WTC11 (cell line): ENCODE measurements around the gene HBB. TPM values are rescaled to one million over a fixed set of nuclear protein-coding genes. Genes with fewer than 3 reads are reported as not detected.
"Not testable (repeated sequence)": the region's sequence is repeated elsewhere in the genome, so short reads cannot be mapped to it uniquely, and the experiment has no call there.

Experiments used
- ATAC-seq: fragments of 200-7000 bp; cut with Tn5 transposase; 2 replicates; pipeline ENCODE4 v1.10.0; 2021; ENCODE audit warnings: mild to moderate bottlenecking, moderate library complexity
- CTCF ChIA-PET: fragments of 300-600 bp; sonication (Branson Sonifier 250); formaldehyde crosslinking; loops from one replicate; lab custom pipeline; 2021; ENCODE audit warnings: antibody characterized with exemption; lab: Charles Lee
- POLR2A ChIA-PET: fragments of 350-600 bp; sonication (Branson Sonifier 250); formaldehyde crosslinking; loops from one replicate; lab custom pipeline; 2021; ENCODE audit warnings: antibody characterized with exemption; lab: Charles Lee
- DNase-seq: peaks from one replicate; pipeline ENCODE4 v3.0.0; 2021; ENCODE audit warnings: low spot score
- H3K27ac Mint-ChIP-seq: 2 replicates; pipeline ENCODE4 v1.8.0; 2021; ENCODE audit warnings: mixed read lengths
- H3K27me3 Mint-ChIP-seq: 2 replicates; pipeline ENCODE4 v1.8.0; 2021; ENCODE audit warnings: low read depth, mild to moderate bottlenecking, moderate library complexity, mixed read lengths
- H3K36me3 Mint-ChIP-seq: 2 replicates; pipeline ENCODE4 v1.8.0; 2021; ENCODE audit warnings: mixed read lengths
- H3K4me1 Mint-ChIP-seq: 2 replicates; pipeline ENCODE4 v1.8.0; 2022; ENCODE audit warnings: mixed read lengths
- H3K4me3 Mint-ChIP-seq: 2 replicates; pipeline ENCODE4 v1.8.0; 2021; ENCODE audit warnings: mild to moderate bottlenecking, moderate library complexity, mixed read lengths
- H3K9me3 Mint-ChIP-seq: 2 replicates; pipeline ENCODE4 v1.8.0; 2021; ENCODE audit warnings: mixed read lengths
- FOXK1 ChIP-seq: sonication (generic); formaldehyde crosslinking; IDR thresholded peaks from 2 replicates; pipeline ENCODE4 v1.8.0; 2022; ENCODE audit warnings: mild to moderate bottlenecking, moderate library complexity, missing genetic modification reagents
- RELA ChIP-seq: sonication (generic); formaldehyde crosslinking; IDR thresholded peaks from 2 replicates; pipeline ENCODE4 v1.8.1; 2022; ENCODE audit warnings: missing genetic modification reagents, mild to moderate bottlenecking, borderline replicate concordance
- ZBTB21 ChIP-seq: sonication (generic); formaldehyde crosslinking; IDR thresholded peaks from 2 replicates; pipeline ENCODE4 v1.8.1; 2023; ENCODE audit warnings: mild to moderate bottlenecking, missing genetic modification reagents, borderline replicate concordance
- ZNF317 ChIP-seq: sonication (generic); formaldehyde crosslinking; IDR thresholded peaks from 2 replicates; pipeline ENCODE4 v1.8.1; 2023; ENCODE audit warnings: low read depth, mild to moderate bottlenecking, moderate library complexity, missing genetic modification reagents, borderline replicate concordance
- total RNA-seq: library from RNA; stranded (reverse); gene quantifications from 3 replicates; pipeline ENCODE4 v1.2.3, GENCODE V29; 2021
- TF ChIP-seq, protein P1 (sequence below): fragments of 250-450 bp; sonication (Bioruptor Pico); IDR thresholded peaks from 2 replicates; pipeline ENCODE4 v1.9.0; 2021; ENCODE audit warnings: mild to moderate bottlenecking
- TF ChIP-seq, protein P2 (sequence below): sonication (generic); formaldehyde crosslinking; IDR thresholded peaks from 2 replicates; pipeline ENCODE4 v1.8.1; 2023; ENCODE audit warnings: mild to moderate bottlenecking, missing genetic modification reagents
- TF ChIP-seq, protein P3 (sequence below): fragments of 250-450 bp; sonication (Bioruptor Pico); IDR thresholded peaks from 2 replicates; pipeline ENCODE4 v1.9.0; 2021; ENCODE audit warnings: moderate library complexity, mild to moderate bottlenecking, inconsistent platforms, borderline replicate concordance
- TF ChIP-seq, protein P4 (sequence below): sonication (generic); formaldehyde crosslinking; IDR thresholded peaks from 2 replicates; pipeline ENCODE4 v1.8.1; 2023; ENCODE audit warnings: mild to moderate bottlenecking, missing genetic modification reagents, moderate library complexity
- TF ChIP-seq, protein P5 (sequence below): sonication (generic); formaldehyde crosslinking; IDR thresholded peaks from 2 replicates; pipeline ENCODE4 v1.8.0; 2022; ENCODE audit warnings: mild to moderate bottlenecking, missing genetic modification reagents
- TF ChIP-seq, protein P6 (sequence below): sonication (generic); formaldehyde crosslinking; IDR thresholded peaks from 2 replicates; pipeline ENCODE4 v1.8.1; 2023; ENCODE audit warnings: mild to moderate bottlenecking, missing genetic modification reagents
- TF ChIP-seq, protein P7 (sequence below): sonication (generic); formaldehyde crosslinking; IDR thresholded peaks from 2 replicates; pipeline ENCODE4 v1.8.0; 2022; ENCODE audit warnings: mild to moderate bottlenecking, missing genetic modification reagents
- TF ChIP-seq, protein P8 (sequence below): sonication (generic); formaldehyde crosslinking; IDR thresholded peaks from 2 replicates; pipeline ENCODE4 v1.8.0; 2022; ENCODE audit warnings: mild to moderate bottlenecking, missing genetic modification reagents
- TF ChIP-seq, protein P9 (sequence below): fragments of 250-450 bp; sonication (Bioruptor Pico); IDR thresholded peaks from 2 replicates; pipeline ENCODE4 v1.8.0; 2021; ENCODE audit warnings: mild to moderate bottlenecking

HBB gene
- total RNA-seq, 1 experiment from 2014 or later: not detected

DNA sequence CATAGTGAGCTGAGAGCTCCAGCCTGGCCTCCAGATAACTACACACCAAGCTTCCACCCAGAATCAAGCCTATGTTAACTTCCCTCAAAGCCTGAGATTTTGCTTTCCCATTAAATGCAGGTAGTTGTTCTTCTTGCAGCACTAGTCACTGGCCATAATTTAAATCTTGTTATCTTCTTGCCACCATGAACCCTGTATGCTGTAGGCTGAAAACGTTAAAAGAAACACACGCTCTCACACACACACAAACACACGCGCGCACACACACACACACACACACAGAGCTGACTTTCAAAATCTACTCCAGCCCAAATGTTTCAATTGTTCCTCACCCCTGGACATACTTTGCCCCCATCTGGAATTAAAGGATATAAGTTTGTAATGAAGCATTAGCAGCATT is 26.6 kb upstream of the HBB start:
- H3K27ac Mint-ChIP-seq, DNase-seq, POLR2A ChIA-PET, CTCF ChIA-PET, H3K9me3 Mint-ChIP-seq, H3K4me3 Mint-ChIP-seq, ATAC-seq, H3K36me3 Mint-ChIP-seq: not testable (repeated sequence)
- peaks cover 31% of the 10 kb centered on the region for H3K27me3 Mint-ChIP-seq
- H3K4me1 Mint-ChIP-seq: peaks cover 17% of the 10 kb centered on the region

DNA sequence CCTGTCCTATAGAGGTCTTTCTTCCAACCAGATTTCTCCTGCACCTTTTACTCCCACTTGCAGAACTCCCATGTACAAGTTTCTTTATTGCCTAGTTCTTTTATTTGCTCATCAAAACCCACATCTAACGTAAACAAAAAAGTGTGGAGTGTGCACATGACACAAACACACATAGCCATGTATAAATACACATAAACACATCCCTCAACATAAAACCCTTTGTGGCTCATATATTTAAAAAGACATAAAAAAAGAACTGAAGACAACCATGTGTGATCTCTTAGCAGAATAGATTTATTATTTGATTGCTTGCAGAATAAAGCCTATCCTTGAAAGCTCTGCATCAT is 26.0 kb upstream of the HBB start:
- no peaks in the 10 kb centered on the region for H3K36me3 Mint-ChIP-seq
- H3K9me3 Mint-ChIP-seq: no peaks in the 10 kb centered on the region
- no peak overlapping the region for H3K27ac Mint-ChIP-seq
- ChIA-PET POLR2A (no interaction called here), CTCF (no interaction called here)
- peaks cover 29% of the 10 kb centered on the region for H3K27me3 Mint-ChIP-seq
- ATAC-seq (no peak), DNase-seq (no peak)
- no peak overlapping the region for H3K4me3 Mint-ChIP-seq
- peaks cover 11% of the 10 kb centered on the region for H3K4me1 Mint-ChIP-seq
- TF ChIP-seq, protein P1, sequence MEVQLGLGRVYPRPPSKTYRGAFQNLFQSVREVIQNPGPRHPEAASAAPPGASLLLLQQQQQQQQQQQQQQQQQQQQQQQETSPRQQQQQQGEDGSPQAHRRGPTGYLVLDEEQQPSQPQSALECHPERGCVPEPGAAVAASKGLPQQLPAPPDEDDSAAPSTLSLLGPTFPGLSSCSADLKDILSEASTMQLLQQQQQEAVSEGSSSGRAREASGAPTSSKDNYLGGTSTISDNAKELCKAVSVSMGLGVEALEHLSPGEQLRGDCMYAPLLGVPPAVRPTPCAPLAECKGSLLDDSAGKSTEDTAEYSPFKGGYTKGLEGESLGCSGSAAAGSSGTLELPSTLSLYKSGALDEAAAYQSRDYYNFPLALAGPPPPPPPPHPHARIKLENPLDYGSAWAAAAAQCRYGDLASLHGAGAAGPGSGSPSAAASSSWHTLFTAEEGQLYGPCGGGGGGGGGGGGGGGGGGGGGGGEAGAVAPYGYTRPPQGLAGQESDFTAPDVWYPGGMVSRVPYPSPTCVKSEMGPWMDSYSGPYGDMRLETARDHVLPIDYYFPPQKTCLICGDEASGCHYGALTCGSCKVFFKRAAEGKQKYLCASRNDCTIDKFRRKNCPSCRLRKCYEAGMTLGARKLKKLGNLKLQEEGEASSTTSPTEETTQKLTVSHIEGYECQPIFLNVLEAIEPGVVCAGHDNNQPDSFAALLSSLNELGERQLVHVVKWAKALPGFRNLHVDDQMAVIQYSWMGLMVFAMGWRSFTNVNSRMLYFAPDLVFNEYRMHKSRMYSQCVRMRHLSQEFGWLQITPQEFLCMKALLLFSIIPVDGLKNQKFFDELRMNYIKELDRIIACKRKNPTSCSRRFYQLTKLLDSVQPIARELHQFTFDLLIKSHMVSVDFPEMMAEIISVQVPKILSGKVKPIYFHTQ: no peak
- TF ChIP-seq, protein P2, sequence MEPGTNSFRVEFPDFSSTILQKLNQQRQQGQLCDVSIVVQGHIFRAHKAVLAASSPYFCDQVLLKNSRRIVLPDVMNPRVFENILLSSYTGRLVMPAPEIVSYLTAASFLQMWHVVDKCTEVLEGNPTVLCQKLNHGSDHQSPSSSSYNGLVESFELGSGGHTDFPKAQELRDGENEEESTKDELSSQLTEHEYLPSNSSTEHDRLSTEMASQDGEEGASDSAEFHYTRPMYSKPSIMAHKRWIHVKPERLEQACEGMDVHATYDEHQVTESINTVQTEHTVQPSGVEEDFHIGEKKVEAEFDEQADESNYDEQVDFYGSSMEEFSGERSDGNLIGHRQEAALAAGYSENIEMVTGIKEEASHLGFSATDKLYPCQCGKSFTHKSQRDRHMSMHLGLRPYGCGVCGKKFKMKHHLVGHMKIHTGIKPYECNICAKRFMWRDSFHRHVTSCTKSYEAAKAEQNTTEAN: no peak
- TF ChIP-seq, protein P3, sequence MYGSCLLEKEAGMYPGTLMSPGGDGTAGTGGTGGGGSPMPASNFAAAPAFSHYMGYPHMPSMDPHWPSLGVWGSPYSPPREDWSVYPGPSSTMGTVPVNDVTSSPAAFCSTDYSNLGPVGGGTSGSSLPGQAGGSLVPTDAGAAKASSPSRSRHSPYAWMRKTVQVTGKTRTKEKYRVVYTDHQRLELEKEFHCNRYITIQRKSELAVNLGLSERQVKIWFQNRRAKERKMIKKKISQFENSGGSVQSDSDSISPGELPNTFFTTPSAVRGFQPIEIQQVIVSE (CRISPR knock-in tag): no peak

DNA sequence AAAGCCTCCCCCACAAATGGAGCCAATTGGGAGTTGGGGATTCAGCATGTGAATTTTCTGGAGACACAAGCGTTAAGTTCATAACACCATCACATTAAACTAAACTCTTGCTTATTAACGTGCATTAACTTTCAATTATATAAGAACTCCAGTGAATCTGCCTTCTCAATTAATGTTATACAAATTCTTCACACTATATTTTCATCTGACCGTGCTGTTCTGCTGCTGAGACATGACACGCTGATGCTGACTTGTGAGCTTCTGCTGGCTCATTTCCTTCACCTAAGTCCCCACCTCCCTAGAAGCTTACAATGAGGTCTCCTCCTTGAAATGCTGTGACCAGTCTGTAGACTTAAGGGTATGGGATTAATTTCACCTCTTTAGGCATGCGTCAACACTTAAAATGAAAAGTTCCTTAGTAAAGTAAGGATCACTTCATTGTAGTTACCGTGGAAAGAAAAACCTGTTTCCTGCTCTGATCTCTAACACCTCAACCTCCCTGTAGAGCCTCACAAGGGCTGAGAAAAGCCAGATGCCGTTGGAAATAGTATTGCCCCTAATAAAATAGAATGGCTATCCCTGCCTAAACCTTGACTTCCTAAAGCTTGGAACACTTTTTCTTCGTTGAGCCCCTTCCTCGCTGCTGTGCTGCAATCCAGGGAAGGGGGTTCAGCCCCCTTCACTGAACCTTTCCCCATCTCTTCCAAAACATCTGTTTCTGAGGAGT is 25.5 kb upstream of the HBB start:
- Mint-ChIP-seq H3K27me3 (peaks cover 26% of the 10 kb centered on the region), H3K36me3 (no peaks in the 10 kb centered on the region), H3K9me3 (no peaks in the 10 kb centered on the region), H3K27ac (no peak overlapping the region), H3K4me3 (no peak overlapping the region), H3K4me1 (peaks cover 6% of the 10 kb centered on the region)
- ChIA-PET CTCF (no interaction called here), POLR2A (no interaction called here)
- ATAC-seq: no peak
- no peak for DNase-seq
- TF ChIP-seq, protein P4, sequence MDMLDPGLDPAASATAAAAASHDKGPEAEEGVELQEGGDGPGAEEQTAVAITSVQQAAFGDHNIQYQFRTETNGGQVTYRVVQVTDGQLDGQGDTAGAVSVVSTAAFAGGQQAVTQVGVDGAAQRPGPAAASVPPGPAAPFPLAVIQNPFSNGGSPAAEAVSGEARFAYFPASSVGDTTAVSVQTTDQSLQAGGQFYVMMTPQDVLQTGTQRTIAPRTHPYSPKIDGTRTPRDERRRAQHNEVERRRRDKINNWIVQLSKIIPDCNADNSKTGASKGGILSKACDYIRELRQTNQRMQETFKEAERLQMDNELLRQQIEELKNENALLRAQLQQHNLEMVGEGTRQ (CRISPR knock-in tag): no peak
- TF ChIP-seq, protein P5, sequence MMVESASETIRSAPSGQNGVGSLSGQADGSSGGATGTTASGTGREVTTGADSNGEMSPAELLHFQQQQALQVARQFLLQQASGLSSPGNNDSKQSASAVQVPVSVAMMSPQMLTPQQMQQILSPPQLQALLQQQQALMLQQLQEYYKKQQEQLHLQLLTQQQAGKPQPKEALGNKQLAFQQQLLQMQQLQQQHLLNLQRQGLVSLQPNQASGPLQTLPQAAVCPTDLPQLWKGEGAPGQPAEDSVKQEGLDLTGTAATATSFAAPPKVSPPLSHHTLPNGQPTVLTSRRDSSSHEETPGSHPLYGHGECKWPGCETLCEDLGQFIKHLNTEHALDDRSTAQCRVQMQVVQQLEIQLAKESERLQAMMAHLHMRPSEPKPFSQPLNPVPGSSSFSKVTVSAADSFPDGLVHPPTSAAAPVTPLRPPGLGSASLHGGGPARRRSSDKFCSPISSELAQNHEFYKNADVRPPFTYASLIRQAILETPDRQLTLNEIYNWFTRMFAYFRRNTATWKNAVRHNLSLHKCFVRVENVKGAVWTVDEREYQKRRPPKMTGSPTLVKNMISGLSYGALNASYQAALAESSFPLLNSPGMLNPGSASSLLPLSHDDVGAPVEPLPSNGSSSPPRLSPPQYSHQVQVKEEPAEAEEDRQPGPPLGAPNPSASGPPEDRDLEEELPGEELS (CRISPR knock-in tag): no peak
- TF ChIP-seq, protein P6, sequence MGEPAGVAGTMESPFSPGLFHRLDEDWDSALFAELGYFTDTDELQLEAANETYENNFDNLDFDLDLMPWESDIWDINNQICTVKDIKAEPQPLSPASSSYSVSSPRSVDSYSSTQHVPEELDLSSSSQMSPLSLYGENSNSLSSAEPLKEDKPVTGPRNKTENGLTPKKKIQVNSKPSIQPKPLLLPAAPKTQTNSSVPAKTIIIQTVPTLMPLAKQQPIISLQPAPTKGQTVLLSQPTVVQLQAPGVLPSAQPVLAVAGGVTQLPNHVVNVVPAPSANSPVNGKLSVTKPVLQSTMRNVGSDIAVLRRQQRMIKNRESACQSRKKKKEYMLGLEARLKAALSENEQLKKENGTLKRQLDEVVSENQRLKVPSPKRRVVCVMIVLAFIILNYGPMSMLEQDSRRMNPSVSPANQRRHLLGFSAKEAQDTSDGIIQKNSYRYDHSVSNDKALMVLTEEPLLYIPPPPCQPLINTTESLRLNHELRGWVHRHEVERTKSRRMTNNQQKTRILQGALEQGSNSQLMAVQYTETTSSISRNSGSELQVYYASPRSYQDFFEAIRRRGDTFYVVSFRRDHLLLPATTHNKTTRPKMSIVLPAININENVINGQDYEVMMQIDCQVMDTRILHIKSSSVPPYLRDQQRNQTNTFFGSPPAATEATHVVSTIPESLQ (CRISPR knock-in tag): no peak
- TF ChIP-seq, protein P7, sequence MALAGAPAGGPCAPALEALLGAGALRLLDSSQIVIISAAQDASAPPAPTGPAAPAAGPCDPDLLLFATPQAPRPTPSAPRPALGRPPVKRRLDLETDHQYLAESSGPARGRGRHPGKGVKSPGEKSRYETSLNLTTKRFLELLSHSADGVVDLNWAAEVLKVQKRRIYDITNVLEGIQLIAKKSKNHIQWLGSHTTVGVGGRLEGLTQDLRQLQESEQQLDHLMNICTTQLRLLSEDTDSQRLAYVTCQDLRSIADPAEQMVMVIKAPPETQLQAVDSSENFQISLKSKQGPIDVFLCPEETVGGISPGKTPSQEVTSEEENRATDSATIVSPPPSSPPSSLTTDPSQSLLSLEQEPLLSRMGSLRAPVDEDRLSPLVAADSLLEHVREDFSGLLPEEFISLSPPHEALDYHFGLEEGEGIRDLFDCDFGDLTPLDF (CRISPR knock-in tag): no peak
- TF ChIP-seq, protein P8, sequence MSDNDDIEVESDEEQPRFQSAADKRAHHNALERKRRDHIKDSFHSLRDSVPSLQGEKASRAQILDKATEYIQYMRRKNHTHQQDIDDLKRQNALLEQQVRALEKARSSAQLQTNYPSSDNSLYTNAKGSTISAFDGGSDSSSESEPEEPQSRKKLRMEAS (CRISPR knock-in tag): no peak
- TF ChIP-seq RELA (CRISPR knock-in tag): no peak
- TF ChIP-seq FOXK1 (CRISPR knock-in tag): no peak
- TF ChIP-seq, protein P9, sequence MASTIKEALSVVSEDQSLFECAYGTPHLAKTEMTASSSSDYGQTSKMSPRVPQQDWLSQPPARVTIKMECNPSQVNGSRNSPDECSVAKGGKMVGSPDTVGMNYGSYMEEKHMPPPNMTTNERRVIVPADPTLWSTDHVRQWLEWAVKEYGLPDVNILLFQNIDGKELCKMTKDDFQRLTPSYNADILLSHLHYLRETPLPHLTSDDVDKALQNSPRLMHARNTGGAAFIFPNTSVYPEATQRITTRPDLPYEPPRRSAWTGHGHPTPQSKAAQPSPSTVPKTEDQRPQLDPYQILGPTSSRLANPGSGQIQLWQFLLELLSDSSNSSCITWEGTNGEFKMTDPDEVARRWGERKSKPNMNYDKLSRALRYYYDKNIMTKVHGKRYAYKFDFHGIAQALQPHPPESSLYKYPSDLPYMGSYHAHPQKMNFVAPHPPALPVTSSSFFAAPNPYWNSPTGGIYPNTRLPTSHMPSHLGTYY (CRISPR knock-in tag): no peak
- no peak for TF ChIP-seq ZNF317 (CRISPR knock-in tag)
- TF ChIP-seq ZBTB21: no peak
